HG03521 (cell line): ENCODE data around the gene DHCR24.

Source experiments
- ATAC-seq: cut with Tn5 transposase; IDR thresholded peaks from one replicate; pipeline ENCODE4 v1.9.1; 2021; ENCODE audit warnings: mild to moderate bottlenecking, moderate library complexity; ENCODE audit not compliant: unreplicated experiment

Gene DHCR24

DNA sequence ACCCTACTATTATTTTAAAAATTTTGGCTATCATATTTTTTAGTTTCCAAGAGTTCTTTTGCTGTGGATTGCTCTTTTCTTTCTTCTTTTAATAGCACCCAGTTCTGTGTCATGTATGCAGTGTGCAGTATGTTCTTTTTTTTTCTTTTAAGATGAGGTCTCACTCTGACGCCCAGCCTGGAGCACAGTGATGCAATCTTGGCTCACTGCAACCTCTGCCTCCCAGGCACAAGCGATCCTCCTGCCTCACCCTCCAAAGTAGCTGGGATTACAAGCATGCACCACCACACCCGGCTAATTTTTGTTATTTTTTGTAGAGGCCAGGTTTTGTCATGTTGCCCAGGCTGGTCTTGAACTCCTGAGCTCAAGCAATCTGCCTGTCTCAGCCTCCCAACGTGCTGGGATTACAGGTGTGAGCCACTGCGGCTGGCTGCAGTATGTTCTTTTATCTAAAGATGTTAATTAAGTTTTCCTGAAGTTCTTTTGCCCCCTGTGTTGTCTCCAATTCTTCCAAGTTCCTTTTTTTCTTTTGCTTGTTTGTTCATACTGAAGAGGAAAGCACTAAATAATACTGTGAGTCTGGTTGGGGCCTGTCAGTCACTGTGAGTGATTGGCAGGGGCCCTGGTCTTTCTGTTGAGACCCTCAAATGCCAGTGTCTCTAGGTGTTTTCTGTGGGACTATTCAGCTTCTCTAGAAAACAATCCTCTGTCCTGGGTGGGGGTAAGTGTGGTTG lies 68.4 kb downstream of the DHCR24 start:
- ATAC-seq, result no peak

DNA sequence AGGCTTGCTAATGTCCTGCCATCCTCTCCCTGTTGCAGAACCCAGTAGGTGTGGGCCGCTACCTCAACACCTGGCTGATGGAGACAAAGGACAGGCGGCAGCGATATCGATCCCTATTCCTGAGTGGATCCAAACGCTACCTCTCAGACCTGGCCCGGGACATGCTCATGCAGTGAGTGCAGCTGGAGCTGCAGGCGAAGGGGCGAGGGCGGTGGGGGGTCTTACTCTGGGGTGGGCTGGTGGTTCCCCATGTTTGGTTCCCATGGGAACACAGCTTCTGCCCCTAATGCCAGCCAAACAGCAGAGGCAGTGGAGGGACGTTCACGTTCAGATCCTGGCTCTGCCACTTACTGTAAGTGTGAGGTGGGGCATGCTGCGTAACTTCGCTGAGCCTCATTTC lies 70.0 kb downstream of the DHCR24 start:
- ATAC-seq, result no peak

DNA sequence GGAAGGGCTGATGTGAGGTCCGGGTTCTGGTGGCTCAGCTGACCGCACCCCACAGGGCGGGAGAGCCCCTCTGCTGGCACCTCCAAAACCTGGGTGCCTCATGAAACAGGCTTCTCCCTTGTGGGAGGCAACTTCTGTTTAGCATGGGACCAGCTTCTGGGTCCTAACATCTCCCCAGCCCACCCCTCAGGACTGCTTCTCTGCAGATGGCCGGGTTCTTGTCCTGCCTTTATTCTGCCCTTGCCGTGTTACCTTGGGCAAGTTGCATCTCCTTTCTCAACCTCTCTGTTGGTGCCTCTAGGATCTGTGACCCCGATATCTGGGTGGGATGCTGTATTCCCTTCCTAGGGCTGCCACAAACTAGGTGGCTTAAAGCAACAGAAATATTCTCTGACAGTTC lies 70.9 kb downstream of the DHCR24 start:
- no peak for ATAC-seq

DNA sequence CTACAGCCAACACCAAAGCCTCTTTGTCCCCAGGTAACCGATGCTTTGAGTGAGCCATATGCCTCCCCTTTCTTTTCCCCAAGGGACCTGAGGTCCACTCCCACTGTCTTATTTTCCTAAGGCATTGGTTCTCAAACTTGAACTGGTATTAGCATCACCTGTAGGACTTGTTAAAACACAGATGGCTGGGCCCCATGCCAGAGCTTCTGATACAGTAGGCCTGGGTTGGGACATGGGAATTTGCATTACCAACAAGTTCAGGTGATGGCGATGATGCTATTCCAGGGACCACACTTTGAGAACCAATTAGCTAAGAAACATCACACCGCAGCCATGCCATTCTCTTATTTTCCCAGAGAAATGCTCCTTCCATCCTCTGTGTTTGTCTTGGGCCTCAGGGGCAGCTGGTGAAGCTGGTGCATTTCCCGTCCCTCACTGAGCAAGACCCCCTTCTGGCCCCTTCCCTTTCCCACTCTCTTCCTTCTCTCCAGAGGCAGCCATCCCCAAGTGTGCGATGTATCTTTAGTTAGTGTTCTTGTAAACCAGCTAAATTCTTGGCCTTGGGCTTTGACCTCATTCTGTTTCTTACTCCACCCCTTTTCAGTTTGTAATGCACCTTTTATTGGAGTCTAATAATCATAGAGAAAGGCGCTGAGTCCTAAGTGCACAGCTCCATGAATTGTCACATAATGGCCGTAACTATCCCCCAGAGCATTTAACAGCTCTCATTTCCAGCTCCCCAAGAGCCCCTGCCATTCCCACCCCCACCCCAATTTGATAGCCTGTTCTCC lies 71.7 kb downstream of the DHCR24 start:
- no peak for ATAC-seq

DNA sequence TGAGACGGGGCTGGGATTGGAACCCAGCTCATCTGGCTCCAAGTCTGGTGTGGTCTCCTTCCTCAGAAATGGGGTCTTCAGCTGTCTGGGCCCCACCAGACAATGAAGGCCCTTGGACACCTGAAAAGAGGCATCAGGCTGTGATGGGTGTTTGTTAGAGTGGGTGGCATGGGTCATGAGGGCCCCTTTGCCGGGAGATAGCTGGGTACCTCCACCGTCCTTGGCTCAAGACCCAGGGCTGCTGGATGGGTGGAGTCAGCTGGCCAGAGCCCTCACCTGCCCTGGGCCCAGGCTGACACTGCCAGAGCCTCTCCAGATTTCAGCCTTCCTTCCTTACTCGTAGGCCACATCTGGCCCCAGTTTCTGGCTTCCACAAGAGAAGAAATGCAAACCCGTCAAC lies 72.4 kb downstream of the DHCR24 start:
- no peak for ATAC-seq

DNA sequence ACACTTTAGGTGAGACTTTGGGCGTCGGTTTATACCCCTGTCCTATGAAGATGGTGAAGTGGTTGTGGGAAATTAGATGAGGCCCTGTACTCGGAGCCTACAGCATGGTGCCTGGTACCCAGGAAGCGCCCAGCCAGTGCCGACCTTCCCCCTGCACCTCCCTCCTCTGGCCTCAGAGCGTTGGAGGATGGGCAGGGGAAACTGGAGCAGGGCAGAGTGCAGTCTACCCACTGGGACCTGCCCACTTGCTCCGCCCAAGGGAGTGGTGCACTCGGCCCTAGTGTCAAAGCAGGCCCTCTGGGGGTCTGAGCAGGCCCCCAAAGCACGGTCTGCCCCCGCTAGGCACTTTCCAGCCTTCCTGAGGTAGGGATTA lies 72.9 kb downstream of the DHCR24 start:
- ATAC-seq, result no peak

DNA sequence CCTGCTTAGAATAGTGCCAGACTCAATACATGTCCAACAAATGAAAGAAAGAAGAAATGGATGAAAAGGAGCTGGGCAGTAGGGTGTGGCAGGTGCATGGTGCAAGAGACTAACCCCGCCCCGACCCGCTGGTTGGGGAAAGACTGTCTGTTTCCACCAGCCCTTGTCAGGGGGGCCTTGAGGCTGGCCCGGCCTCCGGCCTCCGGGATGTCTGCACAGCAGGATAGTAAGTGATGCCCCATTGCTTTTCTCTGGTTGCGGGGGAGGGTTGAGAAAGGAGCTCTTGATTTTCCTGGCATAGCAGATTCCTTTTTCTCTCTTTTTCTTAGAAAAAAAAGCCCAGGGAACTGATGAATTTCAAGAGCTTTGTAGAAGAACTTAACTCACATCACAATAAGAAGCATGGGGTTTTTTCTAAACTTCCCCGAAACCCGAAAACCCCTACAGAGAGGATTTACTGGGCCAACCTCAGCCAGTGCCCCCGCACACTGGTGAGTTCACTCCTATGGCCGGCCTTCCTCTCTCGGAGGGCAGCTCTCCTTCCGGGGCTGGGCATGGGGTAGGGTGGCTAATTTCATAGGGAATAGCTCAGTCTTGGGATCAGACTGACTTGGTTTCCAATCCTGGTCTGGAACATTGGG lies 73.4 kb downstream of the DHCR24 start:
- ATAC-seq, result no peak

DNA sequence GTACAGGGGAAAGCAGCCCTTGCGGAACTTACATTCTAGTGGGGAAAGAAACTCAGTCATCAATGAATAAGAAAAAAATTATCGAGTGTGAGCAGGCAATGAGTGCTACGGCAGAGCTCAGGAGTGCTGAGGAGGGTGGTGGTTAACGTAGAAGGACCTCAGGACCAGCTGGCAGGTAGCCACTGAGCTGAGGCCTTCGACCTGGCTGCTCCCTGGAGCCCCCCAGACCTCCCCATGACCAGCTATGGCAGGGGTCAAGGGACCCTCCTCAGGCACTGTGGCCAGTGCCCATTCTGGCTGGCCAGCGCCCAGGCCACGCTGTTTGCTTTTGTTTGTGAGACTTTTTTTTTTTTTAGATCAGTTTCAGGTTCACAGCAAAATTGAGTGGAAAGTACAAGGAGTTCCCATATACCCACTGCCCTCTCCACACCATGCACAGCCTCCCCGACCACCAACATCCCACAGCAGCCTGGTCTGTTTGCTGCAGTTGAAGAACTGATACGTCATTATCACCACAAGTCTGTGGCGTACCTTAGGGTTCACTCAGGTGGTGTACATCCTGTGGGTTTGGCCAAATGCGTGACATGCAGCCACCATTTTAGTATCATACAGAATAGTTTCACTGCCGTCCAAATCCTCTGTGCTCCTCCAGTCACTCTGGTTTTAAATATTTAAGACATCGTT lies 74.1 kb downstream of the DHCR24 start:
- peak; percentile 41 for ATAC-seq

DNA sequence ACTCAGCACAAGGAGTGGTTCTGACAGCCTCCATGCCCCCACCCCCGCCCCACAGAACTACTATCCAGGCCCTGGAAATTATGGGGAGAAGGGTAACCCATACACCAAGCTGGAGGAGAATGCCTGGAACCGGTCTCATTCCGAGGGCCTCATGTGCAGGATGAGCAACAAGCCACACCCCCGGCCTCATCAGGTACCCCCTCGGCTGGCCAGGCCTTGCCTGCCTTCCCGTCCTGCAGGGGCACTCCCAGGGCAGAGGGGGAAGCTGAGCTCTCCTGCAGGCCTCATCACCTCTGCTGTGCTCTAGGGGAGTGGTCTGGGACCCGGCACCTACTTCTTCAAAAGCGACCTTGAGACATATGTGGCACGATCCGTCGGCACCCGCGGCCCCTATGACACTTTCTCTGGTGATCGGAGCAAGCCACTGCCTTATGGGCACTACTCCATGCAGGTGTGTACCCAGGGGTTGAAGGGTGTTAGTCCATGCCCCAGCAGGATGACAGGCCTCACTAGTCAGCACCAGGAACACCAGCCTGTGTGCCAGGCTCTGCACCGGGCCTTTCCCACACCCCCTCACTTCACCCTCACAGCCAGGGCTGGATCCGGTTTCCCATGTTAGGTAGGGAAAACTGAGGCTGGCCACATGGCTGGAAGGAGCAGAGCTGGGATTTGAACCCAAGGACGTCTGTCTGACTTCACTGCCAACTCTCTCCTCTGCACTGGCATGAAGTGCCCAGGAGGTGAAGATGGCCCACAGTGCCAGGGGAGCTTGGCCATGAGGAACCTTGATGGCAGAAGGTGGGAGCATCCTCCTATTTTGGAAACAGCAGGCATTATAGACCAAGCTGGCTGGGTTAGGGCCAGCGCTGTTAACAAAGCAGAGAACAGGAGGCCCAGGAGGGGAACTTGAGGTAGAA lies 75.0 kb downstream of the DHCR24 start:
- ATAC-seq, result no peak

DNA sequence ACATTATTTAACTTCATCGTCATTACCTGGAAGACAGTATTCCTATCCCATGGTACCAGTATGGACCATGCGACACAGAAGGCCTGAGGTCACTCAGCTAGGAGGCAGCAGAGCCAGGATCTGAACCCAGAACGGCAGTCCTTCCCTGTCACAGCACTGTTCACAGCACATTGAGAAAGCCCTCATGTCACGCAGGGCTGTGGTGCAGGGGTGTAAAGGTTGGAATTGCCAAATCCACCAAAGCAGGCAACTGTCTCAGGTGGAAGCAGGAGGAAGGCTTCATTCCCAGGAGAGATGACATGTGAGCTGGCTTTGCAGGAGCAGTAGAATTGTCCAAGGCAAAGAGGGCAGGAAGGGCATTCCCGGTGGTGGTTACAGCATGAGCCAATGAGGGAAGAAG lies 75.9 kb downstream of the DHCR24 start:
- ATAC-seq, result no peak

DNA sequence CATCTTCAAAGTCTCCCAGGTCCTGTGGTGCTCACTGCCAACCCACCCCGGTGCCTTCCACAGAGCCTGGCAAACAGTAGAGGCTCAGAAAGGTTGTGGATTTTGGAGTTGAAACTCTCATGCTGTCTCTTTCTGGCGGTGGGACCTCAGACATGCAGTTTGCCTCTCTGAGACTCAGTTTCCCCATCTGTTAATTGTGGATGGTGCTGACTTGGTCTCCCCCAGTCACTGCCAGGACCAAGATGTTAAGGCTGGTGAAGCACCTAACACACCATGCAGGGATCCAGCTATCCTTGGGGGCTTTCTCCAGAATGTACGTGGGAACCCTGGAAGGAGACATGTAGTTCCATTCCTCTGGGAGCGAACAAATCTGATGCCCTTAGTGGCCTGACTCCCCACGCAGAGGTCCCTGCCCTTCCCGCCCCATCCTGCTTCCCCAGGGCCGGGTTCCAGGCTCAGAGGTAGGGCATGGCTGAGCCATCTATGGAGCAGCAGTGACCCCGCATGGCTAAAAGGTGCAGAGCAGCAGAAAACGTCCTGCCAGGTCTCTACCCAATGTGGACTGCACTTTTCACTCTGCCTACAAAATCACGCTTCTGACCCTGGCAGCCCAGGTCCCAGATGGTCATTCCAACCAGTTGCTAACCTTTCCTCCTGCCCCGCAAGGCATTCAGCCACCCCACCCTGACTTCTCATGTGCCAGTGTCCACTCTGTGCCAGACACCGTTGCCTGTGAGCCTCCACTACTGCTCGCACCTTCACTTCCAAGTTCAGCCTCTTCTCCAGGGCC lies 76.6 kb downstream of the DHCR24 start:
- ATAC-seq, result peak; percentile 57

DNA sequence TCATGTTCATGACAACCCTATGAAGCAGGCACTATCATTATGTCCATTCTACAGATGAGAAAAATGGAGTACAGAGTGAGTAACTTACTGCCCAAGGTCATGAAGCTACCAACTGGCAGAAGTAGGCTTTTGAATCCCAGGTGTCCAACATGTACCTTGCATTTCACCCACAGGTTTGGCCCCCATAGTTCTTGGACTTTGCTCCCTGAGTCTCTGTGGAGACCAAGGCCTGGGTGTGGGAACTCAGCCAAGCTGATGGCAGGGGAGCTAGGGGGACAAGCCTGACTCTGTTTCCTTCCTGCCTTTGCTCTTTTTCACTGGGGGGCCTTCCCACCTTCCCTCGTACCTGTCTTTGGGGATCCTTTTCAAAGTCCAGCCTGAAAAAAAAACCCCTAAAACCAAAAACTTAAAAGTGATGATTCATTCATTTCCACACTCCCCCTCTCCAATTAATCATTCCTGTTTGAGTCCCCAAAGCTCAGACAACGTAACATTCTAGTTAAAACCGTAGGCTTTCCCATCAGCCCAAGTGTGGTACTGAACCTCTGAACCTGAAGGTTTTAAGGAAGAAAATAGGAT lies 77.4 kb downstream of the DHCR24 start:
- ATAC-seq, result no peak

DNA sequence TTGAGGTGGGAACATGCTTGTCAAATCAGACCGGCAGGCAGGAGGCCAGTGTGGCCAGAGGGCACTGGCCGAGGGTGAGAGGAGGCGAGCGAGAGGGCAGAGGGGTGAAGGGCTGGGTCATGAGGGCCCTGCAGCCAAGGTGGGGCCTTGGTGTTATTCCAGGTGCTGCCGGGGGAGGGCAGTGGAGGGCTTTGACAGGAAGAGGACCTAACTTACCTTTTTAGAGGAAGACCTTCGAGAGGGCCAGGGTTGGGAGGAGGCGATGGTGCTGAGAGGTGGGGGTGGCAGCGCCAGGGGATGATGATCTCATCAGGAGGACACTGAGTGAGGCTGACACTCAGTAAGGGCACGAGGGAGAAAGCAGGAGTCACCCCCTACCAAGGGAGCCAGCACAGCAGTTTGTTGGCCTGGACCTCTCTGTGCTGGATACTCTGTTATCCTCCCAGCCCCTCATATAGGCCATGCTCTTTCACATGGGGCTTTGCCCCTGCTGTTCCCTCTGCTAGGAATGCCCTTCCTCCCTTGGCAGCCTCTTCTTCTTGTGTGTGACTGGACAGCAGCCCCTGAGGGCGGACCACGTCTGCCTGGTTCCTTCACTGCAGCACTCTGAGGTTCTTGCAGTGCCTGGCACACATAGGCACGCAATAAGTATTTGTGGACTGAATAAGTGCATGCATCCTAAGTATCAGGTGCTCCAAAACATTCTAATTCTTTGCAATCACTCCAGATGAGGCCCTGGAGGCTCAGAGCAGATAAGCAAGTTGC lies 78.4 kb downstream of the DHCR24 start:
- ATAC-seq, result no peak

DNA sequence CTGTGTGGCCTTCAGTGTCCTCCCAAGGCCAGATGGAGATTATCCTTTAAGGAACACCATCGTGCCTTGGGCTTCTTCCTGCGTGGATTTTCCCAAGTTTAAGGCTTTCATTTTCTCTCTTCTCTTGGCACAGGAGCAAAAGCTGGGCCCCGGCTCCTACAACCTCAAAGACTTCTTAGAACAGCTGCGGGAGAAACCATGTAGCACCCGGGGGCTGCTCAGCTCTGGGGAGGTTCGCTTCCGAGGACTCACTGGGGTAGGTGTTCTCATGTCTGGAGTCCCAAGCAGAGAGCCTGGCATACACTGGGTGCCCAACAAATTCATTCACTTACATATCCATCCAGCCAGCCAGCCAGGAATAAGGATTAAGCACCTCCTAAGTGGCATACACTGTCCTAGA lies 79.2 kb downstream of the DHCR24 start:
- ATAC-seq, result no peak

DNA sequence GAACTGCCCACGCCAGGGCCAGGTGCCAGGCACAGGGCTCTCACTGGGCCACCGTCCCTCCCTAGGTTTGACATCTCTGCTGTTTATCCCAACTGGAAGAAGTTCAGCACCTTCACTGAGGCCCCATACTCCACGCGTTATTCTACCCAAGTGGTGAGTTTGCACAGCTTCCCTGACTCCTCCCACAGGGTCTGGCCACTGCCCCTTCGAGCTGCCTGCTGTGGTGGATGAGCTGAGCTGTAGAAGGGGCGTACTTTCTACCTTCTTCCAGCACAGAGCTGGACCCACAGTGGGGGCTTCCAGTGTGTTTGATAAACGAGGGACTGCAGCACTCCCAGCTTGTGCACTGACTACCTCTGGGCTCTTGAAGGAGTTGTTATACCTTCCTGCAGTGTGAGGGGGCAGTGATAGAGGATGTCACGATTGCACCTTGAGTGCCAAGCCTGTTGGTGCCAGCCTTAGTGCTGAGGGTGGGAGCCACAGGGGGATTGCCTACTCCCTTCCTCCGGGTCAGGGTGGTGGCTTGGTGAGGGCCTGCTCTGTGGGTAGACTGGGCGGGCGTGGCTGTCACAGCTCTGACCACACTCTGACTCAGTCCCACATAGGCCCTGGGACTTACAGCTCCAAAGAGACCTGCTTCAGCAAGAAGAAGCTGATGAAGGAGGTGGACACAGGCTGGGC lies 79.9 kb downstream of the DHCR24 start:
- no peak for ATAC-seq

DNA sequence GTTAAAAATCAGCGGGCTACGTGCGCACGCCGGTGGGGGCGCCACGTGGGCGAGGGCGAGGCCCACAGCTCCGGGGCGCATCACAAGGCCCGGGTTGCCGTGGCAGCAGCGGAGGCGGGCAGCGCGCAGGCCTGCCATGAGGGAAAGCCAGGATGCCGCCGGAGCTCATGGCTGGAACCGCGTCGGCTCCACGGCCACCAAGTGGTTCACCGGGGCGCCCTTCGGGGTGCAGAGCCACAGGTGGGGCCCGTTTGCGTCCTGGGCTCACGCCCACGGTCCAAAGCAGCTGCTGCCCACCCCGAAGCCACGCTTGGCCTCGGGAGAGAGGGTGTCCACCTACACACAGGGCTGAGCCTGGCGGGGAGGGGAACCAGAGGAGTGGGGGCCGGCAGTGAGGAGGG lies 81.0 kb downstream of the DHCR24 start:
- no peak for ATAC-seq

DNA sequence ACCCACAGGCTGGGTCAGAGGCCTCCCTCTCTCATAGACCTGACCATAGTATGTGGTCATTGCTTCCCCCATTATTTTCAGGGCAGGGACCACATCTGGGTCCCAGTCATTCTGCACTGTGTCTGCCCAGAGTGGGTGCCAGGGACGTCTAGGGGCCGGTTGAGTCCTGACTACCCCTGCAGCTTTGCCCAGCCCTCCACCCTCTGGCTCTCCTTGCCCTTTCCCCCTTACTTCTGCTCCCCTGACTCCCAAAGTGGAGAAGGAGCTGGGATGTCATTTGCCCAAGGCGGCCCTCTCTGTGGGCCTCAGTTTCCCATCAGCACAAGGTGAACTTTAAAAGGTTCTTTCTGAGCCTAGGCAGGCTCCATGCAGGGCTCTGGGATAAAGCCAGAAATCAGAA lies 81.5 kb downstream of the DHCR24 start:
- ATAC-seq, result no peak
